Measurements from ENCODE around the gene MYOM1. TPM values are rescaled to one million over a fixed set of nuclear protein-coding genes. Genes with fewer than 3 reads are reported as not detected.

MYOM1 gene
- total and polyA plus RNA-seq, 2 donors (not counting 3 experiments of a cell fraction or from before 2014, with no cell fraction given) = 0.08 TPM; not detected in 1

DNA sequence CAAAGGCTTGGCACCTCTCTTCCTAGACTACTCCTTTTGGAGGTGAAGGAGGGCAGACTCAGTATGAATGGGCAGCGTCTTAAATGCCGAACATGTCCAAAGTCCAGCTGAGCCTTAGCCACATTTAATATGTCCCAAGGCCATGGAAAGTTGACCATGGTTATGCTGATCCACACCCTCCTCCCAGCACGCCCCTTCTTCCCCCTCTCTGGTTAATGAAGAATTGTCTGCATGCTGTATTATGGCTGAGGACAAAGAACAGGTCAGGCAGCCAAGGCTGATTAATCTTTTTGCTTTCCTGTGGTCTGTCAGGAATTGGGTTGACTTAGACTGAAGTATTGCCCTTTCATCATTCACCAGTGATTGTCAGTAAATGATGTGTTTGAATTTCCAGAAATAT, 5.8 kb upstream of the MYOM1 start:
- intact Hi-C loops (cut with micrococcal nuclease) = no loop called here

More for the DNA sequence above, 5.8 kb upstream of the MYOM1 start:
- BruUV-seq (replicated peaks) = no TSS peak
- Histone ChIP-seq H3K4me3 (replicated peaks in 1 of 3; ENCODE audit: insufficient read depth in 1 of 3, low read depth in 1 of 3, low read length in 3 of 3) (no peak overlapping the region), H3K27ac (ENCODE audit: insufficient read depth, low read depth, low read length) (no peak overlapping the region), H3K9me3 (replicated peaks; ENCODE audit: control insufficient read depth, insufficient read depth, low read length) (no peaks in the 10 kb centered on the region), H3K9me1 (replicated peaks; ENCODE audit: control insufficient read depth, extremely low read depth, insufficient read depth, low read length) (no peaks in the 10 kb centered on the region), H3K79me2 (ENCODE audit: control insufficient read depth, insufficient read depth, low read length) (no peaks in the 10 kb centered on the region), H3K4me2 (ENCODE audit: insufficient read depth, low read length) (no peak overlapping the region), H4K20me1 (replicated peaks; ENCODE audit: control insufficient read depth, extremely low read depth, insufficient read depth, low read length) (no peaks in the 10 kb centered on the region), H3K36me3 (ENCODE audit: control insufficient read depth in 2 of 2, extremely low read depth in 1 of 2, insufficient read depth in 2 of 2, low read length in 2 of 2) (no peaks in the 10 kb centered on the region), H3K9ac (replicated peaks; ENCODE audit: extremely low read depth, insufficient read depth, low read length) (no peak overlapping the region), H3K27me3 (ENCODE audit: control insufficient read depth in 2 of 2, insufficient read depth in 2 of 2, low read length in 2 of 2) (peaks cover 3 to 4% of the 10 kb centered on the region in 2 experiments), H3K4me1 (ENCODE audit: control insufficient read depth, extremely low read depth, insufficient read depth, low read length) (no peaks in the 10 kb centered on the region), H2AFZ (ENCODE audit: low read depth, low read length) (no peak overlapping the region)
- ChIA-PET POLR2A (no interaction called here), CTCF (no interaction called here)
- dilution Hi-C loops (cut with MboI; ENCODE audit: extremely low pct_ligation_motif_present, low sequenced_read_pairs) = no loop called here
- DNase-seq (ENCODE audit: low read depth, low spot score) = no peak
- TF ChIP-seq POLR2AphosphoS5 (IDR thresholded peaks at IDR 0.05; ENCODE audit: insufficient read depth, low read depth, low read length) (no peak), GATA2 (IDR thresholded peaks at IDR 0.05; ENCODE audit: insufficient read depth, insufficient read length, low read depth, low read length) (no peak), POLR2A (IDR thresholded peaks at IDR 0.05; ENCODE audit: low read depth, low read length) (no peak), MYC (IDR thresholded peaks at IDR 0.05; ENCODE audit: low read depth, low read length) (no peak), JUN (IDR thresholded peaks at IDR 0.05; ENCODE audit: borderline replicate concordance, insufficient read depth, insufficient read length, low read depth) (no peak), EZH2 (IDR thresholded peaks at IDR 0.05; ENCODE audit: borderline replicate concordance, low read depth, low read length, severe bottlenecking) (no peak), FOS (IDR thresholded peaks at IDR 0.05; ENCODE audit: borderline replicate concordance, insufficient read depth, low read length) (no peak)
- TF ChIP-seq, protein P1, sequence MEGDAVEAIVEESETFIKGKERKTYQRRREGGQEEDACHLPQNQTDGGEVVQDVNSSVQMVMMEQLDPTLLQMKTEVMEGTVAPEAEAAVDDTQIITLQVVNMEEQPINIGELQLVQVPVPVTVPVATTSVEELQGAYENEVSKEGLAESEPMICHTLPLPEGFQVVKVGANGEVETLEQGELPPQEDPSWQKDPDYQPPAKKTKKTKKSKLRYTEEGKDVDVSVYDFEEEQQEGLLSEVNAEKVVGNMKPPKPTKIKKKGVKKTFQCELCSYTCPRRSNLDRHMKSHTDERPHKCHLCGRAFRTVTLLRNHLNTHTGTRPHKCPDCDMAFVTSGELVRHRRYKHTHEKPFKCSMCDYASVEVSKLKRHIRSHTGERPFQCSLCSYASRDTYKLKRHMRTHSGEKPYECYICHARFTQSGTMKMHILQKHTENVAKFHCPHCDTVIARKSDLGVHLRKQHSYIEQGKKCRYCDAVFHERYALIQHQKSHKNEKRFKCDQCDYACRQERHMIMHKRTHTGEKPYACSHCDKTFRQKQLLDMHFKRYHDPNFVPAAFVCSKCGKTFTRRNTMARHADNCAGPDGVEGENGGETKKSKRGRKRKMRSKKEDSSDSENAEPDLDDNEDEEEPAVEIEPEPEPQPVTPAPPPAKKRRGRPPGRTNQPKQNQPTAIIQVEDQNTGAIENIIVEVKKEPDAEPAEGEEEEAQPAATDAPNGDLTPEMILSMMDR (IDR thresholded peaks at IDR 0.05; ENCODE audit: extremely low read depth in 1 of 2, insufficient read depth in 1 of 2, low read depth in 1 of 2, low read length in 2 of 2) = no peak
- TF ChIP-seq, protein P2, sequence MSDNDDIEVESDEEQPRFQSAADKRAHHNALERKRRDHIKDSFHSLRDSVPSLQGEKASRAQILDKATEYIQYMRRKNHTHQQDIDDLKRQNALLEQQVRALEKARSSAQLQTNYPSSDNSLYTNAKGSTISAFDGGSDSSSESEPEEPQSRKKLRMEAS (IDR thresholded peaks at IDR 0.05; ENCODE audit: insufficient read depth, insufficient read length) = no peak
- no peak for FAIRE-seq
